Testis (tissue), 2 donors: ENCODE measurements around the gene RNF217.

Experiments used
- CTCF ChIP-seq, 3 experiments: fragments of 450-650 bp in 2 of 3; fragments of 200-600 bp in 1 of 3; sonication (generic) in 1 of 3; IDR thresholded peaks; one replicate each; pipeline ENCODE4 v1.5.1; 2016 to 2019; ENCODE audit warnings: antibody characterized with exemption in 3 of 3, mild to moderate bottlenecking in 2 of 3, moderate library complexity in 1 of 3
- POLR2A ChIP-seq: fragments of 450-650 bp; IDR thresholded peaks from one replicate; pipeline ENCODE4 v1.6.1; 2017; ENCODE audit warnings: antibody characterized with exemption, mild to moderate bottlenecking, moderate library complexity

DNA sequence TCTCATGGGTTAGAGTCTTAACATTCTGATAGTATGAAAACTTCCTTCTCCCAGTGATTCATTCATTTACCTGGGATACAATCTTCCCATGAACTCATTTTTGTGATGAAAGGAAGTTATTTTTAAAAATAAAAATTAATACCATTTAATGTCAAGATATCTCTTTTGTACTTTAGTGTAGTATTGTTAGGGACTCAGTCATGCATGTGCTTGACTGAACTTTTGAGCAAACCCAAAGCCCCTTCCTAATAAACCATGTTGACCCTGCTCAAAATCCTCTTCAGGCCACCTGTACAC, 52.4 kb downstream of the RNF217 start:
- TF ChIP-seq CTCF (IDR thresholded peaks at IDR 0.05) (no peak), POLR2A (no peak)
